ENCODE data around the gene AKAP6.

AKAP6 gene

GRCh38 chr14:32731249-32731648 is 402.2 kb downstream of the AKAP6 start:
- H3K27ac Mint-ChIP-seq = no peak overlapping the region
- ATAC-seq (replicated peaks) (no peak), DNase-seq (no peak)
- H3K9me3 Mint-ChIP-seq = peaks cover 0 to 2% of the 10 kb centered on the region in 2 donors
- H3K4me1 Mint-ChIP-seq (ENCODE audit: low read depth in 2 of 2) = no peaks in the 10 kb centered on the region
- H3K27me3 Mint-ChIP-seq = no peaks in the 10 kb centered on the region
- no peak overlapping the region for H3K4me3 Mint-ChIP-seq
- H3K36me3 Mint-ChIP-seq (ENCODE audit: insufficient read depth) = no peaks in the 10 kb centered on the region

- ATAC-seq (replicated peaks) = no peak
- H3K4me3 Mint-ChIP-seq = no peak overlapping the region
- H3K9me3 Mint-ChIP-seq = peaks cover 0 to 6% of the 10 kb centered on the region in 2 donors
- H3K36me3 Mint-ChIP-seq (ENCODE audit: insufficient read depth) = no peaks in the 10 kb centered on the region
- H3K27me3 Mint-ChIP-seq = no peaks in the 10 kb centered on the region
- no peak overlapping the region for H3K27ac Mint-ChIP-seq
- no peaks in the 10 kb centered on the region for H3K4me1 Mint-ChIP-seq (ENCODE audit: low read depth in 2 of 2)
- no peak for DNase-seq
Measured at GRCh38 chr14:32733015-32733414, 403.9 kb downstream of the AKAP6 start.

GRCh38 chr14:32734261-32734660 is 405.2 kb downstream of the AKAP6 start:
- DNase-seq (no peak), ATAC-seq (replicated peaks) (no peak)
- H3K36me3 Mint-ChIP-seq (ENCODE audit: insufficient read depth) = no peaks in the 10 kb centered on the region
- no peak overlapping the region for H3K4me3 Mint-ChIP-seq
- peaks cover 0 to 6% of the 10 kb centered on the region in 2 donors for H3K9me3 Mint-ChIP-seq
- H3K27me3 Mint-ChIP-seq = no peaks in the 10 kb centered on the region
- no peak overlapping the region for H3K27ac Mint-ChIP-seq
- H3K4me1 Mint-ChIP-seq (ENCODE audit: low read depth in 2 of 2) = no peaks in the 10 kb centered on the region

GRCh38 chr14:32737621-32738020 is 408.5 kb downstream of the AKAP6 start:
- Mint-ChIP-seq H3K27me3 (no peaks in the 10 kb centered on the region), H3K27ac (no peak overlapping the region), H3K4me3 (no peak overlapping the region), H3K9me3 (peaks cover 0 to 7% of the 10 kb centered on the region in 2 donors), H3K4me1 (ENCODE audit: low read depth in 2 of 2) (no peaks in the 10 kb centered on the region), H3K36me3 (ENCODE audit: insufficient read depth) (no peaks in the 10 kb centered on the region)
- no peak for DNase-seq
- ATAC-seq (replicated peaks) = no peak

- no peak for ATAC-seq (replicated peaks)
- H3K27ac Mint-ChIP-seq = no peak overlapping the region
- no peak for DNase-seq
- H3K36me3 Mint-ChIP-seq (ENCODE audit: insufficient read depth) = no peaks in the 10 kb centered on the region
- peaks cover 0 to 7% of the 10 kb centered on the region in 2 donors for H3K9me3 Mint-ChIP-seq
- H3K27me3 Mint-ChIP-seq = no peaks in the 10 kb centered on the region
- H3K4me3 Mint-ChIP-seq = no peak overlapping the region
- no peaks in the 10 kb centered on the region for H3K4me1 Mint-ChIP-seq (ENCODE audit: low read depth in 2 of 2)
Measured at GRCh38 chr14:32738206-32738871, 409.2 kb downstream of the AKAP6 start.

GRCh38 chr14:32744811-32745445 is 415.8 kb downstream of the AKAP6 start:
- Mint-ChIP-seq H3K27ac (no peak overlapping the region), H3K27me3 (no peaks in the 10 kb centered on the region), H3K9me3 (peaks cover 3 to 10% of the 10 kb centered on the region in 2 donors), H3K4me3 (no peak overlapping the region), H3K36me3 (ENCODE audit: insufficient read depth) (no peaks in the 10 kb centered on the region), H3K4me1 (ENCODE audit: low read depth in 2 of 2) (no peaks in the 10 kb centered on the region)
- no peak for DNase-seq
- no peak for ATAC-seq (replicated peaks)

GRCh38 chr14:32754209-32754608 is 425.1 kb downstream of the AKAP6 start:
- ATAC-seq (replicated peaks) (no peak), DNase-seq (no peak)
- Mint-ChIP-seq H3K27me3 (no peaks in the 10 kb centered on the region), H3K4me1 (ENCODE audit: low read depth in 2 of 2) (no peaks in the 10 kb centered on the region), H3K27ac (no peak overlapping the region), H3K4me3 (no peak overlapping the region), H3K9me3 (peaks cover 7 to 19% of the 10 kb centered on the region in 2 donors), H3K36me3 (ENCODE audit: insufficient read depth) (no peaks in the 10 kb centered on the region)

GRCh38 chr14:32756173-32756572 is 427.1 kb downstream of the AKAP6 start:
- Mint-ChIP-seq H3K4me1 (ENCODE audit: low read depth in 2 of 2) (no peaks in the 10 kb centered on the region), H3K27me3 (no peaks in the 10 kb centered on the region), H3K36me3 (ENCODE audit: insufficient read depth) (no peaks in the 10 kb centered on the region), H3K9me3 (peaks cover 9 to 19% of the 10 kb centered on the region in 2 donors), H3K27ac (no peak overlapping the region), H3K4me3 (no peak overlapping the region)
- DNase-seq (no peak), ATAC-seq (replicated peaks) (no peak)

GRCh38 chr14:32756775-32757174 is 427.7 kb downstream of the AKAP6 start:
- ATAC-seq (replicated peaks) (no peak), DNase-seq (no peak)
- Mint-ChIP-seq H3K4me3 (no peak overlapping the region), H3K36me3 (ENCODE audit: insufficient read depth) (no peaks in the 10 kb centered on the region), H3K27me3 (no peaks in the 10 kb centered on the region), H3K4me1 (ENCODE audit: low read depth in 2 of 2) (no peaks in the 10 kb centered on the region), H3K9me3 (peaks cover 9 to 19% of the 10 kb centered on the region in 2 donors), H3K27ac (no peak overlapping the region)

GRCh38 chr14:32757568-32757967 is 428.5 kb downstream of the AKAP6 start:
- Mint-ChIP-seq H3K4me3 (no peak overlapping the region), H3K9me3 (peaks cover 9 to 19% of the 10 kb centered on the region in 2 donors), H3K27me3 (no peaks in the 10 kb centered on the region), H3K4me1 (ENCODE audit: low read depth in 2 of 2) (no peaks in the 10 kb centered on the region), H3K27ac (no peak overlapping the region), H3K36me3 (ENCODE audit: insufficient read depth) (no peaks in the 10 kb centered on the region)
- ATAC-seq (replicated peaks) (no peak), DNase-seq (no peak)

GRCh38 chr14:32761381-32761968 is 432.4 kb downstream of the AKAP6 start:
- H3K36me3 Mint-ChIP-seq (ENCODE audit: insufficient read depth) = no peaks in the 10 kb centered on the region
- H3K9me3 Mint-ChIP-seq = peaks cover 7 to 8% of the 10 kb centered on the region in 2 donors
- H3K27me3 Mint-ChIP-seq = no peaks in the 10 kb centered on the region
- H3K4me3 Mint-ChIP-seq = no peak overlapping the region
- ATAC-seq (replicated peaks) = no peak
- H3K4me1 Mint-ChIP-seq (ENCODE audit: low read depth in 2 of 2) = no peaks in the 10 kb centered on the region
- no peak for DNase-seq
- no peak overlapping the region for H3K27ac Mint-ChIP-seq

GRCh38 chr14:32762886-32763285 is 433.8 kb downstream of the AKAP6 start:
- DNase-seq (no peak), ATAC-seq (replicated peaks) (no peak)
- peaks cover 6 to 7% of the 10 kb centered on the region in 2 donors for H3K9me3 Mint-ChIP-seq
- H3K36me3 Mint-ChIP-seq (ENCODE audit: insufficient read depth) = no peaks in the 10 kb centered on the region
- no peak overlapping the region for H3K27ac Mint-ChIP-seq
- H3K4me3 Mint-ChIP-seq = no peak overlapping the region
- H3K27me3 Mint-ChIP-seq = no peaks in the 10 kb centered on the region
- no peaks in the 10 kb centered on the region for H3K4me1 Mint-ChIP-seq (ENCODE audit: low read depth in 2 of 2)

- ATAC-seq (replicated peaks) = no peak
- H3K4me1 Mint-ChIP-seq (ENCODE audit: low read depth in 2 of 2) = no peaks in the 10 kb centered on the region
- H3K36me3 Mint-ChIP-seq (ENCODE audit: insufficient read depth) = no peaks in the 10 kb centered on the region
- H3K4me3 Mint-ChIP-seq = no peak overlapping the region
- DNase-seq = no peak
- H3K27me3 Mint-ChIP-seq = no peaks in the 10 kb centered on the region
- peaks cover 8 to 12% of the 10 kb centered on the region in 2 donors for H3K9me3 Mint-ChIP-seq
- no peak overlapping the region for H3K27ac Mint-ChIP-seq
Measured at GRCh38 chr14:32763673-32764072, 434.6 kb downstream of the AKAP6 start.

GRCh38 chr14:32764131-32764530 is 435.0 kb downstream of the AKAP6 start:
- no peak for ATAC-seq (replicated peaks)
- H3K9me3 Mint-ChIP-seq = peaks cover 8 to 12% of the 10 kb centered on the region in 2 donors
- no peak overlapping the region for H3K27ac Mint-ChIP-seq
- DNase-seq = no peak
- H3K4me3 Mint-ChIP-seq = no peak overlapping the region
- no peaks in the 10 kb centered on the region for H3K27me3 Mint-ChIP-seq
- H3K36me3 Mint-ChIP-seq (ENCODE audit: insufficient read depth) = no peaks in the 10 kb centered on the region
- no peaks in the 10 kb centered on the region for H3K4me1 Mint-ChIP-seq (ENCODE audit: low read depth in 2 of 2)
